GM10847 (cell line): Measurements from ENCODE around the gene PDIA3.

Experiments
- POLR2A ChIP-seq: IDR thresholded peaks from 2 replicates; pipeline ENCODE4 v1.6.1; 2011; ENCODE audit not compliant: insufficient read length; ENCODE audit errors: extremely low read depth

The PDIA3 gene

GRCh38 chr15:43800286-43801141 is 54.3 kb downstream of the PDIA3 start, which contains the start of gene HYPK:
Gene HYPK (plus strand): TSS chr15:43800599. CDS start chr15:43800623, 24 bp downstream.
- peak; percentile 67 for TF ChIP-seq POLR2A

- no peak for TF ChIP-seq POLR2A
Measured at GRCh38 chr15:43808435-43808950, 62.3 kb downstream of the PDIA3 start.

- TF ChIP-seq POLR2A = no peak
Measured at GRCh38 chr15:43808960-43809678, 62.9 kb downstream of the PDIA3 start.

- TF ChIP-seq POLR2A = no peak
Measured at GRCh38 chr15:43821505-43821904, 75.3 kb downstream of the PDIA3 start.
